ENCODE results near the gene RFK. TPM values are rescaled to one million over a fixed set of nuclear protein-coding genes. Genes with fewer than 3 reads are reported as not detected.

RFK gene
- total RNA-seq, 4 donors from 2014 or later = 10.3 to 18.5 (median 12.3) TPM

- no peak overlapping the region for H3K27ac ChIP-seq
- DNase-seq = no peak
- peaks cover 0 to 7% (median 0%) of the 10 kb centered on the region in 3 donors for H3K4me1 ChIP-seq
- H3K9me3 ChIP-seq = no peaks in the 10 kb centered on the region
- WGBS, 2 donors = 60 to 79% methylated on average over 3 of the region's 3 CpGs
- intact Hi-C loops (cut with DNase I) = no loop called here
- TF ChIP-seq POLR2A (IDR thresholded peaks at IDR 0.05) (no peak), CTCF (IDR thresholded peaks at IDR 0.05) (no peak)
- no peaks in the 10 kb centered on the region for H3K36me3 ChIP-seq
- no peaks in the 10 kb centered on the region for H3K27me3 ChIP-seq
- H3K4me3 ChIP-seq = no peak overlapping the region
Measured at GRCh38 chr9:76405340-76405739, 11.1 kb upstream of the RFK start.

GRCh38 chr9:76404401-76404800 lies 10.2 kb upstream of the RFK start:
- H3K9me3 ChIP-seq = no peaks in the 10 kb centered on the region
- H3K27ac ChIP-seq = no peak overlapping the region
- no peak for DNase-seq
- intact Hi-C loops (cut with DNase I) = no loop called here
- no peaks in the 10 kb centered on the region for H3K36me3 ChIP-seq
- WGBS, 2 donors = 71 to 82% methylated on average over 1 of the region's 1 CpG
- no peak for TF ChIP-seq POLR2A (IDR thresholded peaks at IDR 0.05)
- TF ChIP-seq CTCF (IDR thresholded peaks at IDR 0.05) = no peak
- no peak overlapping the region for H3K4me3 ChIP-seq
- no peaks in the 10 kb centered on the region for H3K27me3 ChIP-seq
- H3K4me1 ChIP-seq = peaks cover 0 to 7% (median 0%) of the 10 kb centered on the region in 3 donors

- H3K27ac ChIP-seq = peak overlapping the region in 3 of 4 donors; percentile 41 to 46 (median 42)
- no peaks in the 10 kb centered on the region for H3K9me3 ChIP-seq
- intact Hi-C loops (cut with DNase I) = no loop called here
Measured at GRCh38 chr9:76403352-76403751, 9.1 kb upstream of the RFK start.

GRCh38 chr9:76401580-76402354 lies 7.5 kb upstream of the RFK start:
- 82 to 85% methylated on average over 3 of the region's 3 CpGs for WGBS, 2 donors
- Histone ChIP-seq H3K4me3 (no peak overlapping the region), H3K36me3 (no peaks in the 10 kb centered on the region), H3K27ac (no peak overlapping the region), H3K4me1 (peaks cover 0 to 7% (median 0%) of the 10 kb centered on the region in 3 donors), H3K27me3 (no peaks in the 10 kb centered on the region), H3K9me3 (no peaks in the 10 kb centered on the region)
- TF ChIP-seq CTCF (IDR thresholded peaks at IDR 0.05) (no peak), POLR2A (IDR thresholded peaks at IDR 0.05) (no peak)
- no peak for DNase-seq
- intact Hi-C loops (cut with DNase I) = no loop called here

More at GRCh38 chr9:76403352-76403751, 9.1 kb upstream of the RFK start:
- no peaks in the 10 kb centered on the region for H3K27me3 ChIP-seq
- WGBS, 2 donors = 0 to 3% methylated on average over 2 of the region's 2 CpGs
- H3K4me1 ChIP-seq = peaks cover 0 to 7% (median 0%) of the 10 kb centered on the region in 3 donors
- TF ChIP-seq POLR2A (IDR thresholded peaks at IDR 0.05) = no peak
- peak; percentile 31 to 67 (median 61) for TF ChIP-seq CTCF (IDR thresholded peaks at IDR 0.05)
- H3K36me3 ChIP-seq = no peaks in the 10 kb centered on the region
- H3K4me3 ChIP-seq = peak overlapping the region in 1 of 4 donors; percentile 31
- DNase-seq = no peak

- intact Hi-C loops (cut with DNase I) = no loop called here
- TF ChIP-seq POLR2A (IDR thresholded peaks at IDR 0.05) (no peak), CTCF (IDR thresholded peaks at IDR 0.05) (no peak)
- no peaks in the 10 kb centered on the region for H3K27me3 ChIP-seq
- peaks cover 0 to 7% (median 0%) of the 10 kb centered on the region in 3 donors for H3K4me1 ChIP-seq
- H3K4me3 ChIP-seq = no peak overlapping the region
- no peaks in the 10 kb centered on the region for H3K36me3 ChIP-seq
- no peak for DNase-seq
- H3K27ac ChIP-seq = no peak overlapping the region
- no peaks in the 10 kb centered on the region for H3K9me3 ChIP-seq
- WGBS, 2 donors = 73 to 86% methylated on average over 2 of the region's 2 CpGs
Measured at GRCh38 chr9:76401176-76401575, 7.0 kb upstream of the RFK start.
